Endothelial cell of umbilical vein (primary cell): ENCODE data around the gene BABAM2.

Experiments
- EZH2 ChIP-seq: IDR thresholded peaks from 2 replicates; pipeline ENCODE4 v1.6.1; 2012; ENCODE audit warnings: borderline replicate concordance, low read depth, mild to moderate bottlenecking, moderate library complexity, low read length, inconsistent platforms; ENCODE audit not compliant: severe bottlenecking
- JUN ChIP-seq: IDR thresholded peaks from 2 replicates; pipeline ENCODE4 v1.6.1; 2011; ENCODE audit warnings: borderline replicate concordance, low read depth; ENCODE audit not compliant: insufficient read length, insufficient read depth
- MAX ChIP-seq: IDR thresholded peaks from 2 replicates; pipeline ENCODE4 v1.6.1; 2011; ENCODE audit not compliant: insufficient read depth, insufficient read length
- POLR2A ChIP-seq: IDR thresholded peaks from 2 replicates; pipeline ENCODE4 v1.6.1; 2012; ENCODE audit warnings: low read depth, mild to moderate bottlenecking, control low read depth, low read length
- POLR2AphosphoS5 ChIP-seq: IDR thresholded peaks from 2 replicates; pipeline ENCODE4 v1.6.1; 2012; ENCODE audit warnings: low read depth, mild to moderate bottlenecking, control low read depth, low read length, moderate library complexity; ENCODE audit not compliant: insufficient read depth
- TF ChIP-seq, protein P1 (sequence below), 2 donors: IDR thresholded peaks; 1 replicate in 1 of 2; 2 replicates in 1 of 2; pipeline ENCODE4 v1.5.1; 2011; ENCODE audit warnings: low read length in 2 of 2, mild to moderate bottlenecking in 2 of 2, moderate library complexity in 2 of 2, control low read depth in 1 of 2, inconsistent platforms in 1 of 2, low read depth in 1 of 2; ENCODE audit not compliant: insufficient read depth in 1 of 2; ENCODE audit errors: extremely low read depth in 1 of 2

GRCh38 chr2:28035163-28035690, 144.7 kb downstream of the BABAM2 start:
- TF ChIP-seq, protein P1, sequence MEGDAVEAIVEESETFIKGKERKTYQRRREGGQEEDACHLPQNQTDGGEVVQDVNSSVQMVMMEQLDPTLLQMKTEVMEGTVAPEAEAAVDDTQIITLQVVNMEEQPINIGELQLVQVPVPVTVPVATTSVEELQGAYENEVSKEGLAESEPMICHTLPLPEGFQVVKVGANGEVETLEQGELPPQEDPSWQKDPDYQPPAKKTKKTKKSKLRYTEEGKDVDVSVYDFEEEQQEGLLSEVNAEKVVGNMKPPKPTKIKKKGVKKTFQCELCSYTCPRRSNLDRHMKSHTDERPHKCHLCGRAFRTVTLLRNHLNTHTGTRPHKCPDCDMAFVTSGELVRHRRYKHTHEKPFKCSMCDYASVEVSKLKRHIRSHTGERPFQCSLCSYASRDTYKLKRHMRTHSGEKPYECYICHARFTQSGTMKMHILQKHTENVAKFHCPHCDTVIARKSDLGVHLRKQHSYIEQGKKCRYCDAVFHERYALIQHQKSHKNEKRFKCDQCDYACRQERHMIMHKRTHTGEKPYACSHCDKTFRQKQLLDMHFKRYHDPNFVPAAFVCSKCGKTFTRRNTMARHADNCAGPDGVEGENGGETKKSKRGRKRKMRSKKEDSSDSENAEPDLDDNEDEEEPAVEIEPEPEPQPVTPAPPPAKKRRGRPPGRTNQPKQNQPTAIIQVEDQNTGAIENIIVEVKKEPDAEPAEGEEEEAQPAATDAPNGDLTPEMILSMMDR (IDR thresholded peaks at IDR 0.05; ENCODE audit: extremely low read depth in 1 of 2, insufficient read depth in 1 of 2, low read depth in 1 of 2, low read length in 2 of 2): no peak
- TF ChIP-seq JUN: no peak
- TF ChIP-seq POLR2A: no peak
- no peak for TF ChIP-seq POLR2AphosphoS5
- TF ChIP-seq MAX: no peak
- TF ChIP-seq EZH2: no peak
